ENCODE results near the gene SH3TC1. TPM values are rescaled to one million over a fixed set of nuclear protein-coding genes. Genes with fewer than 3 reads are reported as not detected.

SH3TC1 gene
- total and polyA plus RNA-seq, 2 of the 8 experiments (the other 6 are each of a cell fraction or from before 2014, with no cell fraction given), result 0.15 TPM; not detected in 1

- no peak overlapping the region for H3K18ac ChIP-seq (ENCODE audit: extremely low read depth, low read length)
- no peaks in the 10 kb centered on the region for H3K27me3 ChIP-seq (replicated peaks in 1 of 4; ENCODE audit: control insufficient read depth in 3 of 4, extremely low read depth in 1 of 4, insufficient read depth in 3 of 4, low read length in 3 of 4)
- H3K23me2 ChIP-seq (ENCODE audit: low read depth, low read length), result no peaks in the 10 kb centered on the region
- no peak for DNase-seq (ENCODE audit: low read depth in 1 of 2, low spot score in 2 of 2)
- no peak overlapping the region for H2AK5ac ChIP-seq (ENCODE audit: low read depth, low read length)
- H3K4me2 ChIP-seq (ENCODE audit: insufficient read depth in 1 of 2, low read depth in 2 of 2, low read length in 2 of 2), result no peak overlapping the region
- H3K9ac ChIP-seq (replicated peaks in 1 of 4; ENCODE audit: extremely low read depth in 1 of 4, low read depth in 3 of 4, low read length in 3 of 4), result no peak overlapping the region
- H3K14ac ChIP-seq (ENCODE audit: insufficient read length), result no peak overlapping the region
- no peaks in the 10 kb centered on the region for H3K36me3 ChIP-seq (ENCODE audit: control insufficient read depth in 2 of 4, insufficient read depth in 4 of 4, low read length in 3 of 4)
- peaks cover 0 to 6% (median 3%) of the 10 kb centered on the region in 4 experiments; a peak in 3 of 7 replicates for H3K4me1 ChIP-seq (replicated peaks in 1 of 4; ENCODE audit: control insufficient read depth in 3 of 4, insufficient read depth in 4 of 4, low read length in 3 of 4)
- H4K5ac ChIP-seq (ENCODE audit: insufficient read length, low read depth, low read length), result no peak overlapping the region
- no peak overlapping the region for H2BK5ac ChIP-seq (ENCODE audit: low read depth, low read length)
- no peak for FAIRE-seq
- no peak overlapping the region for H2BK20ac ChIP-seq (ENCODE audit: low read length)
- peaks cover 0 to 3% of the 10 kb centered on the region in 2 experiments for H4K20me1 ChIP-seq (replicated peaks in 1 of 2; ENCODE audit: control insufficient read depth in 1 of 2, insufficient read depth in 2 of 2, low read length in 2 of 2)
- no peak overlapping the region for H3K23ac ChIP-seq (ENCODE audit: insufficient read length)
- H4K8ac ChIP-seq (ENCODE audit: extremely low read depth, insufficient read depth, low read length), result no peak overlapping the region
- no peak overlapping the region for H2BK15ac ChIP-seq (ENCODE audit: low read length)
- no peaks in the 10 kb centered on the region for H3K9me3 ChIP-seq (ENCODE audit: insufficient read depth in 2 of 2, low read depth in 1 of 2, low read length in 1 of 2)
- 88% methylated on average over 7 of the region's 7 CpGs; no CpG with 5 or more reads in 1 of the 2 experiments for WGBS, 2 experiments (ENCODE audit: extremely low coverage in 1 of 2, insufficient coverage in 1 of 2, insufficient read length in 1 of 2, insufficient replicate concordance in 2 of 2, low coverage in 1 of 2, low lambda C conversion rate in 2 of 2, missing lambda C conversion rate in 1 of 2)
- H3K27ac ChIP-seq (ENCODE audit: low read depth, low read length), result no peak overlapping the region
- no peak overlapping the region for H2BK120ac ChIP-seq (replicated peaks; ENCODE audit: low read depth, low read length)
- no peak overlapping the region for H3K4ac ChIP-seq (replicated peaks; ENCODE audit: insufficient read length, low read depth, low read length)
- H3K4me3 ChIP-seq (ENCODE audit: extremely low read depth in 1 of 4, insufficient read depth in 2 of 4, low read depth in 3 of 4, low read length in 4 of 4), result no peak overlapping the region
- no peak overlapping the region for H4K91ac ChIP-seq (replicated peaks; ENCODE audit: insufficient read length, low read length)
- H3K56ac ChIP-seq (replicated peaks; ENCODE audit: insufficient read length, low read depth, low read length), result no peak overlapping the region
- ChIA-PET POLR2A (ENCODE audit: partially characterized antibody) (no interaction called here), CTCF (ENCODE audit: partially characterized antibody) (interaction anchor here (1.0 kb wide), 1 partner anchor 19 kb away, joined by 4 read pairs; no protein-coding TSS in a partner anchor)
- H2AFZ ChIP-seq (ENCODE audit: low read length), result no peak overlapping the region
- no peaks in the 10 kb centered on the region for H3K79me2 ChIP-seq (ENCODE audit: control insufficient read depth in 1 of 2, insufficient read depth in 2 of 2, low read length in 2 of 2)
- no peak overlapping the region for H2BK12ac ChIP-seq (ENCODE audit: low read depth, low read length)
- H3K79me1 ChIP-seq (ENCODE audit: low read depth, low read length), result no peaks in the 10 kb centered on the region
- TF ChIP-seq POLR2AphosphoS5 (IDR thresholded peaks at IDR 0.05; ENCODE audit: low read depth, low read length), result no peak
- no peak for TF ChIP-seq SUZ12 (IDR thresholded peaks at IDR 0.05; ENCODE audit: low read length)
- no peak for TF ChIP-seq PHF8 (conservative IDR thresholded peaks at IDR 0.05; ENCODE audit: low read depth, low read length)
- TF ChIP-seq YY1 (IDR thresholded peaks at IDR 0.05; ENCODE audit: low read depth, low read length), result no peak
- no peak for TF ChIP-seq SP4 (IDR thresholded peaks at IDR 0.05; ENCODE audit: low read length)
- TF ChIP-seq ASH2L (IDR thresholded peaks at IDR 0.05; ENCODE audit: low read length), result no peak
- TF ChIP-seq KDM4A (IDR thresholded peaks at IDR 0.05; ENCODE audit: low read depth, low read length, severe bottlenecking), result no peak
- no peak for TF ChIP-seq SRF (IDR thresholded peaks at IDR 0.05; ENCODE audit: low read depth, low read length)
- TF ChIP-seq, protein P1, sequence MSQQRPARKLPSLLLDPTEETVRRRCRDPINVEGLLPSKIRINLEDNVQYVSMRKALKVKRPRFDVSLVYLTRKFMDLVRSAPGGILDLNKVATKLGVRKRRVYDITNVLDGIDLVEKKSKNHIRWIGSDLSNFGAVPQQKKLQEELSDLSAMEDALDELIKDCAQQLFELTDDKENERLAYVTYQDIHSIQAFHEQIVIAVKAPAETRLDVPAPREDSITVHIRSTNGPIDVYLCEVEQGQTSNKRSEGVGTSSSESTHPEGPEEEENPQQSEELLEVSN (IDR thresholded peaks at IDR 0.05), result no peak
- TF ChIP-seq, protein P2, sequence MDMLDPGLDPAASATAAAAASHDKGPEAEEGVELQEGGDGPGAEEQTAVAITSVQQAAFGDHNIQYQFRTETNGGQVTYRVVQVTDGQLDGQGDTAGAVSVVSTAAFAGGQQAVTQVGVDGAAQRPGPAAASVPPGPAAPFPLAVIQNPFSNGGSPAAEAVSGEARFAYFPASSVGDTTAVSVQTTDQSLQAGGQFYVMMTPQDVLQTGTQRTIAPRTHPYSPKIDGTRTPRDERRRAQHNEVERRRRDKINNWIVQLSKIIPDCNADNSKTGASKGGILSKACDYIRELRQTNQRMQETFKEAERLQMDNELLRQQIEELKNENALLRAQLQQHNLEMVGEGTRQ (IDR thresholded peaks at IDR 0.05; ENCODE audit: low read length), result no peak
- TF ChIP-seq BRCA1 (IDR thresholded peaks at IDR 0.05; ENCODE audit: low read depth, low read length), result no peak
- TF ChIP-seq, protein P3, sequence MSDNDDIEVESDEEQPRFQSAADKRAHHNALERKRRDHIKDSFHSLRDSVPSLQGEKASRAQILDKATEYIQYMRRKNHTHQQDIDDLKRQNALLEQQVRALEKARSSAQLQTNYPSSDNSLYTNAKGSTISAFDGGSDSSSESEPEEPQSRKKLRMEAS (IDR thresholded peaks at IDR 0.05), result no peak
- no peak for TF ChIP-seq CBX8 (IDR thresholded peaks at IDR 0.05; ENCODE audit: borderline replicate concordance, low read depth, low read length)
- no peak for TF ChIP-seq KDM5A (IDR thresholded peaks at IDR 0.05; ENCODE audit: low read length)
These were observed 3.7 kb upstream of the SH3TC1 start for GRCh38 chr4:8195431-8195830.
